HEK293 (cell line): Measurements from ENCODE around the gene UHRF2.
"Not testable (repeated sequence)": the region's sequence is repeated elsewhere in the genome, so short reads cannot be mapped to it uniquely, and the experiment has no call there.

Experiments used
- CTCF ChIA-PET: fragments of 350-600 bp; formaldehyde crosslinking; extraction: SDS; loops from one replicate; lab custom pipeline; 2021; ENCODE audit warnings: antibody characterized with exemption; lab: Yijun Ruan, JAX
- POLR2A ChIA-PET: fragments of 300-600 bp; formaldehyde crosslinking; extraction: SDS; loops from one replicate; lab custom pipeline; 2020; ENCODE audit warnings: antibody characterized with exemption, inconsistent platforms; lab: Yijun Ruan, JAX
- H3K27ac ChIP-seq: fragments of 200-500 bp; sonication (Bioruptor generic); 2 replicates; pipeline ENCODE4 v1.5.1; 2014; ENCODE audit warnings: low read depth, low read length, control low read depth, inconsistent platforms; ENCODE audit errors: extremely low read depth
- H3K36me3 ChIP-seq, 2 experiments: fragments of 200-500 bp in 1 of 2; sonication (Bioruptor generic) in 1 of 2; 1 replicate in 1 of 2; 2 replicates in 1 of 2; pipeline ENCODE4 v1.5.1; 2014 to 2017; ENCODE audit warnings: inconsistent platforms in 2 of 2, low read length in 2 of 2; ENCODE audit not compliant: control insufficient read depth in 2 of 2, insufficient read depth in 1 of 2
- H3K4me1 ChIP-seq: fragments of 200-500 bp; sonication (Bioruptor generic); 2 replicates; pipeline ENCODE4 v1.5.1; 2014; ENCODE audit warnings: mild to moderate bottlenecking, low read length, inconsistent platforms; ENCODE audit not compliant: control insufficient read depth, insufficient read depth
- H3K4me3 ChIP-seq: 2 replicates; pipeline ENCODE4 v1.5.1; 2011; ENCODE audit warnings: low read depth, mild to moderate bottlenecking, control low read depth, low read length, moderate library complexity
- H3K9me3 ChIP-seq: fragments of 200-500 bp; sonication (Bioruptor generic); 2 replicates; pipeline ENCODE4 v1.5.1; 2014; ENCODE audit warnings: low read depth, low read length, inconsistent platforms; ENCODE audit not compliant: control insufficient read depth, insufficient read depth
- BCL11B ChIP-seq: fragments of 450-650 bp; formaldehyde crosslinking; IDR thresholded peaks from 2 replicates; pipeline ENCODE4 v1.5.1; 2016; ENCODE audit warnings: low read depth, missing biosample characterization, missing genetic modification characterization
- GLI2 ChIP-seq: fragments of 450-650 bp; formaldehyde crosslinking; IDR thresholded peaks from 2 replicates; pipeline ENCODE4; 2017; ENCODE audit warnings: missing biosample characterization, missing genetic modification characterization, low read depth, borderline replicate concordance
- KLF16 ChIP-seq: fragments of 450-650 bp; formaldehyde crosslinking; IDR thresholded peaks from 2 replicates; pipeline ENCODE4 v1.5.1; 2017; ENCODE audit warnings: missing biosample characterization, missing genetic modification characterization
- OSR2 ChIP-seq: fragments of 450-650 bp; formaldehyde crosslinking; IDR thresholded peaks from 2 replicates; pipeline ENCODE4 v1.5.1; 2016; ENCODE audit warnings: missing biosample characterization, missing genetic modification characterization
- PRDM1 ChIP-seq: fragments of 450-650 bp; formaldehyde crosslinking; IDR thresholded peaks from 2 replicates; pipeline ENCODE4; 2016; ENCODE audit warnings: missing biosample characterization, missing genetic modification characterization
- SCRT1 ChIP-seq: fragments of 450-650 bp; formaldehyde crosslinking; IDR thresholded peaks from 2 replicates; pipeline ENCODE4 v1.5.1; 2016; ENCODE audit warnings: missing biosample characterization, missing genetic modification characterization, borderline replicate concordance
- SCRT2 ChIP-seq: fragments of 450-650 bp; formaldehyde crosslinking; IDR thresholded peaks from 2 replicates; pipeline ENCODE4 v1.5.1; 2016; ENCODE audit warnings: missing biosample characterization, missing genetic modification characterization
- SETDB1 ChIP-seq: IDR thresholded peaks from one replicate; pipeline ENCODE4 v1.6.1; 2017; ENCODE audit warnings: mild to moderate bottlenecking, low read length, moderate library complexity, mixed read lengths; ENCODE audit not compliant: insufficient read length
- TCF7L2 ChIP-seq: IDR thresholded peaks from 2 replicates; pipeline ENCODE4 v1.6.1; 2011; ENCODE audit warnings: low read depth, mild to moderate bottlenecking, inconsistent platforms, low read length, moderate library complexity, borderline replicate concordance
- ZNF10 ChIP-seq: fragments of 450-650 bp; formaldehyde crosslinking; IDR thresholded peaks from 2 replicates; pipeline ENCODE4 v1.5.1; 2017; ENCODE audit warnings: missing biosample characterization, missing genetic modification characterization
- ZNF211 ChIP-seq: fragments of 450-650 bp; formaldehyde crosslinking; IDR thresholded peaks from 2 replicates; pipeline ENCODE4 v1.5.1; 2016; ENCODE audit warnings: low read depth, missing biosample characterization, missing genetic modification characterization
- ZNF24 ChIP-seq: fragments of 450-650 bp; formaldehyde crosslinking; IDR thresholded peaks from 2 replicates; pipeline ENCODE4 v1.5.1; 2016; ENCODE audit warnings: missing biosample characterization, missing genetic modification characterization
- ZNF274 ChIP-seq, 2 experiments: fragments of 200-500 bp in 1 of 2; fragments of 450-650 bp in 1 of 2; sonication (Bioruptor generic) in 1 of 2; formaldehyde crosslinking in 1 of 2; IDR thresholded peaks; 2 replicates each; pipeline versions ENCODE4 v1.5.1 to v1.6.1; 2014 to 2016; ENCODE audit warnings: borderline replicate concordance in 1 of 2, inconsistent platforms in 1 of 2, low read length in 1 of 2, missing biosample characterization in 1 of 2, missing genetic modification characterization in 1 of 2
- ZNF280C ChIP-seq: fragments of 450-650 bp; formaldehyde crosslinking; IDR thresholded peaks from 2 replicates; pipeline ENCODE4 v1.5.1; 2016; ENCODE audit warnings: missing biosample characterization, missing genetic modification characterization
- ZNF335 ChIP-seq: fragments of 450-650 bp; formaldehyde crosslinking; conservative IDR thresholded peaks from 2 replicates; pipeline ENCODE4 v1.5.1; 2016; ENCODE audit warnings: missing biosample characterization, missing genetic modification characterization
- ZNF354C ChIP-seq: fragments of 450-650 bp; formaldehyde crosslinking; IDR thresholded peaks from 2 replicates; pipeline ENCODE4 v1.5.1; 2016; ENCODE audit warnings: missing biosample characterization, missing genetic modification characterization, low read depth, borderline replicate concordance
- ZNF629 ChIP-seq: fragments of 450-650 bp; formaldehyde crosslinking; IDR thresholded peaks from 2 replicates; pipeline ENCODE4 v1.5.1; 2017; ENCODE audit warnings: missing biosample characterization, missing genetic modification characterization
- ZNF747 ChIP-seq: fragments of 450-650 bp; formaldehyde crosslinking; IDR thresholded peaks from 2 replicates; pipeline ENCODE4 v1.5.1; 2016; ENCODE audit warnings: missing biosample characterization, missing genetic modification characterization
- TF ChIP-seq, protein P1 (sequence below): fragments of 450-650 bp; formaldehyde crosslinking; IDR thresholded peaks from 2 replicates; pipeline ENCODE4 v1.5.1; 2016; ENCODE audit warnings: missing biosample characterization, missing genetic modification characterization
- TF ChIP-seq, protein P2 (sequence below): fragments of 450-650 bp; formaldehyde crosslinking; IDR thresholded peaks from 2 replicates; pipeline ENCODE4 v1.5.1; 2016; ENCODE audit warnings: missing biosample characterization, missing genetic modification characterization
- TF ChIP-seq, protein P3 (sequence below): fragments of 450-650 bp; formaldehyde crosslinking; IDR thresholded peaks from 2 replicates; pipeline ENCODE4 v1.5.1; 2016; ENCODE audit warnings: missing biosample characterization, missing genetic modification characterization, borderline replicate concordance

Gene UHRF2

GRCh38 chr9:6381477-6382012 is 31.5 kb upstream of the UHRF2 start:
- TF ChIP-seq SCRT2 (tag by site-specific recombination) (peak; percentile 72), SCRT1 (tag by site-specific recombination) (peak; percentile 54; the same call in 1 of the 2 replicates)
- H3K36me3 ChIP-seq, H3K4me1 ChIP-seq, POLR2A ChIA-PET, H3K27ac ChIP-seq, CTCF ChIA-PET, H3K4me3 ChIP-seq, H3K9me3 ChIP-seq: not testable (repeated sequence)

- Histone ChIP-seq H3K4me1 (no peaks in the 10 kb centered on the region), H3K4me3 (no peak overlapping the region), H3K9me3 (no peaks in the 10 kb centered on the region), H3K27ac (no peak overlapping the region), H3K36me3 (no peaks in the 10 kb centered on the region)
- POLR2A ChIA-PET = no interaction called here
- CTCF ChIA-PET = no interaction called here
- TF ChIP-seq ZNF10 (tag by site-specific recombination) (no peak), ZNF211 (tag by site-specific recombination) (no peak), OSR2 (no peak), BCL11B (tag by site-specific recombination) (no peak), KLF16 (tag by site-specific recombination) (no peak), ZNF629 (no peak)
- TF ChIP-seq, protein P1, sequence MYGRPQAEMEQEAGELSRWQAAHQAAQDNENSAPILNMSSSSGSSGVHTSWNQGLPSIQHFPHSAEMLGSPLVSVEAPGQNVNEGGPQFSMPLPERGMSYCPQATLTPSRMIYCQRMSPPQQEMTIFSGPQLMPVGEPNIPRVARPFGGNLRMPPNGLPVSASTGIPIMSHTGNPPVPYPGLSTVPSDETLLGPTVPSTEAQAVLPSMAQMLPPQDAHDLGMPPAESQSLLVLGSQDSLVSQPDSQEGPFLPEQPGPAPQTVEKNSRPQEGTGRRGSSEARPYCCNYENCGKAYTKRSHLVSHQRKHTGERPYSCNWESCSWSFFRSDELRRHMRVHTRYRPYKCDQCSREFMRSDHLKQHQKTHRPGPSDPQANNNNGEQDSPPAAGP (tag by site-specific recombination) = no peak
- TF ChIP-seq, protein P2, sequence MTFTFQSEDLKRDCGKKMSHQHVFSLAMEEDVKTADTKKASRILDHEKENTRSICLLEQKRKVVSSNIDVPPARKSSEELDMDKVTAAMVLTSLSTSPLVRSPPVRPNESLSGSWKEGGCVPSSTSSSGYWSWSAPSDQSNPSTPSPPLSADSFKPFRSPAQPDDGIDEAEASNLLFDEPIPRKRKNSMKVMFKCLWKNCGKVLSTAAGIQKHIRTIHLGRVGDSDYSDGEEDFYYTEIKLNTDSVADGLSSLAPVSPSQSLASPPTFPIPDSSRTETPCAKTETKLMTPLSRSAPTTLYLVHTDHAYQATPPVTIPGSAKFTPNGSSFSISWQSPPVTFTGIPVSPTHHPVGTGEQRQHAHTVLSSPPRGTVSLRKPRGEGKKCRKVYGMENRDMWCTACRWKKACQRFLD = no peak
Measured at GRCh38 chr9:6382681-6383080, 30.3 kb upstream of the UHRF2 start.

DNA sequence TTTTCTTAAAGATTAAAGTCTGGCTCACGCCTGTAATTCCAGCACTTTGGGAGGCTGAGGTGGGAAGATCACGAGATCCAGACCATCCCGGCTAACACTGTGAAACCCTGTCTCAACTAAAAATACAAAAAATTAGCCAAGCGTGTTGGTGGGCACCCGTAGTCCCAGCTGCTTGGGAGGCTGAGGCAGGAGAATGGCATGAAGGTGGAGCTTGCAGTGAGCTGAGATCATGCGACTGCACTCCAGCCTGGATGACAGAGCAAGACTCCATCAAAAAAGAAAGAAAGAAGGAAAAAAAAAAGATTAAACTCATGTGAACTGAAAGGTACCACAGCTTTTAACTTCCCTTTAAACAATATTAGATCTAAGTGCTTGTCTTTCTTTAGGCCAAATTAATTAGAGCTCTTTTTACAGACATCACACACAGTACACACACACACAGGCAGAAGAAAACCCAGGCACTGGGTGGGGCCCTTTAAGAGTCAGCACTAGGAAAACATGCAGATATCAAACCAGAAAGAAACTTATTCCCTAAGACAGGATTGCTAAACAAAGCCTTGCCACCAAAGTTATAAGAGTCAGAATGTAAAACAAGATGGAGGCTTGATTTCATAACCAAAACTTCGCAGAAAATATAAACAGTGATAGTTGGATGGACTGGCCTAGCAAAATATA is 29.3 kb upstream of the UHRF2 start:
- Histone ChIP-seq H3K27ac (no peak overlapping the region), H3K4me3 (no peak overlapping the region)
- CTCF ChIA-PET = no interaction called here
- no peak for TF ChIP-seq ZNF280C
- TF ChIP-seq, protein P3, sequence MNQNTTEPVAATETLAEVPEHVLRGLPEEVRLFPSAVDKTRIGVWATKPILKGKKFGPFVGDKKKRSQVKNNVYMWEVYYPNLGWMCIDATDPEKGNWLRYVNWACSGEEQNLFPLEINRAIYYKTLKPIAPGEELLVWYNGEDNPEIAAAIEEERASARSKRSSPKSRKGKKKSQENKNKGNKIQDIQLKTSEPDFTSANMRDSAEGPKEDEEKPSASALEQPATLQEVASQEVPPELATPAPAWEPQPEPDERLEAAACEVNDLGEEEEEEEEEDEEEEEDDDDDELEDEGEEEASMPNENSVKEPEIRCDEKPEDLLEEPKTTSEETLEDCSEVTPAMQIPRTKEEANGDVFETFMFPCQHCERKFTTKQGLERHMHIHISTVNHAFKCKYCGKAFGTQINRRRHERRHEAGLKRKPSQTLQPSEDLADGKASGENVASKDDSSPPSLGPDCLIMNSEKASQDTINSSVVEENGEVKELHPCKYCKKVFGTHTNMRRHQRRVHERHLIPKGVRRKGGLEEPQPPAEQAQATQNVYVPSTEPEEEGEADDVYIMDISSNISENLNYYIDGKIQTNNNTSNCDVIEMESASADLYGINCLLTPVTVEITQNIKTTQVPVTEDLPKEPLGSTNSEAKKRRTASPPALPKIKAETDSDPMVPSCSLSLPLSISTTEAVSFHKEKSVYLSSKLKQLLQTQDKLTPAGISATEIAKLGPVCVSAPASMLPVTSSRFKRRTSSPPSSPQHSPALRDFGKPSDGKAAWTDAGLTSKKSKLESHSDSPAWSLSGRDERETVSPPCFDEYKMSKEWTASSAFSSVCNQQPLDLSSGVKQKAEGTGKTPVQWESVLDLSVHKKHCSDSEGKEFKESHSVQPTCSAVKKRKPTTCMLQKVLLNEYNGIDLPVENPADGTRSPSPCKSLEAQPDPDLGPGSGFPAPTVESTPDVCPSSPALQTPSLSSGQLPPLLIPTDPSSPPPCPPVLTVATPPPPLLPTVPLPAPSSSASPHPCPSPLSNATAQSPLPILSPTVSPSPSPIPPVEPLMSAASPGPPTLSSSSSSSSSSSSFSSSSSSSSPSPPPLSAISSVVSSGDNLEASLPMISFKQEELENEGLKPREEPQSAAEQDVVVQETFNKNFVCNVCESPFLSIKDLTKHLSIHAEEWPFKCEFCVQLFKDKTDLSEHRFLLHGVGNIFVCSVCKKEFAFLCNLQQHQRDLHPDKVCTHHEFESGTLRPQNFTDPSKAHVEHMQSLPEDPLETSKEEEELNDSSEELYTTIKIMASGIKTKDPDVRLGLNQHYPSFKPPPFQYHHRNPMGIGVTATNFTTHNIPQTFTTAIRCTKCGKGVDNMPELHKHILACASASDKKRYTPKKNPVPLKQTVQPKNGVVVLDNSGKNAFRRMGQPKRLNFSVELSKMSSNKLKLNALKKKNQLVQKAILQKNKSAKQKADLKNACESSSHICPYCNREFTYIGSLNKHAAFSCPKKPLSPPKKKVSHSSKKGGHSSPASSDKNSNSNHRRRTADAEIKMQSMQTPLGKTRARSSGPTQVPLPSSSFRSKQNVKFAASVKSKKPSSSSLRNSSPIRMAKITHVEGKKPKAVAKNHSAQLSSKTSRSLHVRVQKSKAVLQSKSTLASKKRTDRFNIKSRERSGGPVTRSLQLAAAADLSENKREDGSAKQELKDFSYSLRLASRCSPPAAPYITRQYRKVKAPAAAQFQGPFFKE (tag by site-specific recombination) = no peak
- TF ChIP-seq ZNF24 (tag by site-specific recombination) = no peak
- no peak for TF ChIP-seq PRDM1 (tag by site-specific recombination)
- TF ChIP-seq ZNF335 (tag by site-specific recombination) = no peak
- no peak for TF ChIP-seq ZNF354C (tag by site-specific recombination)
- TF ChIP-seq TCF7L2 = no peak
- TF ChIP-seq SETDB1 = no peak
- TF ChIP-seq ZNF629 = no peak
- TF ChIP-seq ZNF747 (tag by site-specific recombination) = no peak
- TF ChIP-seq ZNF274 (IDR thresholded peaks at IDR 0.05; ENCODE audit: low read length) = no peak
- TF ChIP-seq ZNF274 (tag by site-specific recombination; IDR thresholded peaks at IDR 0.05; ENCODE audit: borderline replicate concordance) = no peak
- TF ChIP-seq GLI2 (tag by site-specific recombination) = no peak

More for the DNA sequence above, 29.3 kb upstream of the UHRF2 start:
- POLR2A ChIA-PET = no interaction called here
- H3K36me3 ChIP-seq = no peaks in the 10 kb centered on the region
- H3K4me1 ChIP-seq = no peaks in the 10 kb centered on the region
- no peaks in the 10 kb centered on the region for H3K9me3 ChIP-seq
